K562 (cell line): ENCODE results near the gene TNF. TPM values are rescaled to one million over a fixed set of nuclear protein-coding genes. Genes with fewer than 3 reads are reported as not detected.

Experiments
- ATAC-seq: fragments of 200-7000 bp; cut with Tn5 transposase; 3 replicates; pipeline ENCODE4 v1.9.1; 2020; ENCODE audit warnings: moderate library complexity
- BruUV-seq: library from RNA; stranded (reverse); fragments of 400-500 nt; replicated peaks from 2 replicates; lab custom pipeline; 2021; lab: Mats Ljungman, UMichigan
- CTCF ChIA-PET: fragments of 300-600 bp; formaldehyde crosslinking; extraction: SDS; loops from one replicate; lab custom pipeline; 2021; ENCODE audit warnings: low intra/inter-chr PET ratio; lab: Yijun Ruan, JAX
- POLR2A ChIA-PET: fragments of 300-600, 350-650 bp; sonication (Branson Sonifier 250); formaldehyde crosslinking; extraction: SDS; loops from one replicate; lab custom pipeline; 2021; ENCODE audit warnings: antibody characterized with exemption, inconsistent platforms; lab: Yijun Ruan, JAX
- DNase-seq, 4 experiments: peaks; one replicate each; pipeline versions ENCODE4 v3.0.0 to v3.0.0-alpha.2; 2011 to 2018; ENCODE audit warnings: low spot score in 3 of 4, mixed read lengths in 3 of 4; ENCODE audit errors: extremely low read depth in 1 of 4
- FAIRE-seq: peaks from 2 replicates; lab custom pipeline; 2011; peaks lifted over from hg19 to GRCh38; lab: Jason Lieb, UNC
- H2AFZ ChIP-seq: 2 replicates; pipeline ENCODE4 v1.6.0; 2011; ENCODE audit warnings: low read depth, low read length, control low read depth, inconsistent platforms
- H3K27ac ChIP-seq: fragments of 200-600 bp; 3 replicates; pipeline ENCODE4 v1.8.0; 2011; ENCODE audit warnings: low read depth, mild to moderate bottlenecking, control low read depth, inconsistent platforms, low read length, moderate library complexity, mixed read lengths; ENCODE audit errors: extremely low read depth
- H3K27me3 ChIP-seq, 2 experiments: fragments of 300-600 bp in 1 of 2; 2 replicates in 1 of 2; 3 replicates in 1 of 2; pipeline versions ENCODE4 v1.6.0 to v1.8.0; 2011; ENCODE audit warnings: inconsistent platforms in 2 of 2, low read length in 2 of 2, mild to moderate bottlenecking in 1 of 2, mixed read lengths in 1 of 2, moderate library complexity in 1 of 2; ENCODE audit not compliant: control insufficient read depth in 2 of 2, insufficient read depth in 2 of 2
- H3K36me3 ChIP-seq: fragments of 300-600 bp; 3 replicates; pipeline ENCODE4 v1.8.0; 2011; ENCODE audit warnings: mild to moderate bottlenecking, low read length, inconsistent platforms; ENCODE audit not compliant: control insufficient read depth, insufficient read depth
- H3K4me1 ChIP-seq, 2 experiments: fragments of 200-600 bp in 1 of 2; replicated peaks in 1 of 2; 2 replicates in 1 of 2; 3 replicates in 1 of 2; pipeline versions ENCODE4 v1.5.1 to v1.8.0; 2011; ENCODE audit warnings: inconsistent platforms in 2 of 2, low read length in 2 of 2, mild to moderate bottlenecking in 1 of 2, mixed read lengths in 1 of 2, moderate library complexity in 1 of 2; ENCODE audit not compliant: control insufficient read depth in 2 of 2, insufficient read depth in 2 of 2
- H3K4me2 ChIP-seq: 2 replicates; pipeline ENCODE4 v1.6.1; 2011; ENCODE audit warnings: low read length, control low read depth, inconsistent platforms, mixed read lengths; ENCODE audit not compliant: insufficient read depth
- H3K4me3 ChIP-seq: fragments of 200-600 bp; sonication (generic), shearing (Covaris generic); 2 replicates; pipeline ENCODE4 v1.5.1; 2016; ENCODE audit warnings: control low read depth, inconsistent platforms
- H3K79me2 ChIP-seq: fragments of 200-600 bp; 3 replicates; pipeline ENCODE4 v1.8.0; 2011; ENCODE audit warnings: low read length, inconsistent platforms; ENCODE audit not compliant: control insufficient read depth, insufficient read depth
- H3K9ac ChIP-seq, 2 experiments: 2 replicates each; pipeline versions ENCODE4 v1.6.0 to v1.6.1; 2011; ENCODE audit warnings: low read depth in 2 of 2, low read length in 2 of 2, control low read depth in 1 of 2, inconsistent platforms in 1 of 2, mild to moderate bottlenecking in 1 of 2, mixed read lengths in 1 of 2; ENCODE audit not compliant: insufficient read depth in 1 of 2
- H3K9me1 ChIP-seq: one replicate; pipeline ENCODE4 v1.6.0; 2011; ENCODE audit warnings: inconsistent platforms, mild to moderate bottlenecking, low read length, moderate library complexity; ENCODE audit not compliant: control insufficient read depth, insufficient read depth
- H3K9me3 ChIP-seq: replicated peaks from 2 replicates; pipeline ENCODE4 v1.5.1; 2011; ENCODE audit warnings: low read depth, low read length, inconsistent platforms; ENCODE audit not compliant: control insufficient read depth, insufficient read depth
- H4K20me1 ChIP-seq: replicated peaks from 2 replicates; pipeline ENCODE4 v1.6.1; 2011; ENCODE audit warnings: low read length, inconsistent platforms, mixed read lengths; ENCODE audit not compliant: control insufficient read depth, insufficient read depth
- BRCA1 ChIP-seq, 2 experiments: fragments of 450-650 bp in 1 of 2; sonication (generic) in 1 of 2; formaldehyde crosslinking in 1 of 2; IDR thresholded peaks; 2 replicates each; pipeline versions ENCODE4 v1.5.0 to v1.6.1; 2017 to 2020; ENCODE audit warnings: mild to moderate bottlenecking in 1 of 2, missing genetic modification reagents in 1 of 2
- LCOR ChIP-seq: sonication (generic); formaldehyde crosslinking; IDR thresholded peaks from 2 replicates; pipeline ENCODE4 v1.8.0; 2022; ENCODE audit warnings: mild to moderate bottlenecking, missing genetic modification reagents
- MYC ChIP-seq, 2 experiments: fragments of 250-450 bp in 1 of 2; sonication (Bioruptor Pico) in 1 of 2; IDR thresholded peaks; 2 replicates each; pipeline versions ENCODE4 v1.5.1 to v1.6.1; 2012 to 2021; ENCODE audit warnings: low read depth in 2 of 2, borderline replicate concordance in 1 of 2, improper control_type of control experiment in 1 of 2, low read length in 1 of 2, mild to moderate bottlenecking in 1 of 2, moderate library complexity in 1 of 2
- NRF1 ChIP-seq, 2 experiments: fragments of 450-650 bp; IDR thresholded peaks in 1 of 2; conservative IDR thresholded peaks in 1 of 2; 2 replicates each; pipeline ENCODE4 v1.6.1; 2014; ENCODE audit warnings: mild to moderate bottlenecking in 2 of 2
- PHF8 ChIP-seq: fragments of 200-600 bp; sonication (generic); IDR thresholded peaks from 2 replicates; pipeline ENCODE4 v1.6.1; 2012; ENCODE audit warnings: mixed run types, mild to moderate bottlenecking, inconsistent platforms, low read length, moderate library complexity, borderline replicate concordance
- SNRNP70 ChIP-seq: fragments of 200-400 bp; formaldehyde crosslinking; optimal IDR thresholded peaks from 2 replicates; pipeline ENCODE3; 2017; ENCODE audit warnings: low read depth, low read length
- ZBTB11 ChIP-seq, 3 experiments: fragments of 200-800 bp in 1 of 3; fragments of 250-450 bp in 1 of 3; fragments of 450-650 bp in 1 of 3; sonication (Bioruptor Pico) in 1 of 3; sonication (Bioruptor generic) in 1 of 3; formaldehyde crosslinking in 1 of 3; IDR thresholded peaks; 2 replicates each; pipeline versions ENCODE4 v1.6.1 to v1.8.0; 2016 to 2022; ENCODE audit warnings: mild to moderate bottlenecking in 2 of 3, missing genetic modification characterization in 2 of 3, missing compliant biosample characterization in 1 of 3, moderate library complexity in 1 of 3
- ZKSCAN1 ChIP-seq: fragments of 150-350 bp; IDR thresholded peaks from 2 replicates; pipeline ENCODE4 v1.6.1; 2016; ENCODE audit warnings: low read depth, low read length
- ZNF282 ChIP-seq: sonication (generic); formaldehyde crosslinking; IDR thresholded peaks from 2 replicates; pipeline ENCODE4 v1.8.1; 2023; ENCODE audit warnings: missing genetic modification reagents
- ZNF589 ChIP-seq: fragments of 200-800 bp; sonication (Bioruptor generic); IDR thresholded peaks from 2 replicates; pipeline ENCODE4 v1.6.1; 2016; ENCODE audit warnings: low read depth, missing genetic modification characterization, missing compliant biosample characterization
- ZNF592 ChIP-seq: fragments of 450-650 bp; IDR thresholded peaks from 2 replicates; pipeline ENCODE4 v1.6.1; 2017; ENCODE audit warnings: antibody characterized with exemption, mild to moderate bottlenecking
- ZNF707 ChIP-seq: fragments of 250-450 bp; sonication (Bioruptor Pico); conservative IDR thresholded peaks from 2 replicates; pipeline ENCODE4 v1.8.0; 2022; ENCODE audit warnings: inconsistent platforms, mild to moderate bottlenecking, moderate library complexity
- WGBS: fragments of 100-300 bp; shearing (Covaris generic); methylation state at CpG from one replicate; pipeline ENCODE4 v1.1.6; 2016; ENCODE audit warnings: low coverage, mixed read lengths; ENCODE audit not compliant: insufficient coverage; ENCODE audit errors: missing lambda C conversion rate; 5-methylcytosine and 5-hydroxymethylcytosine counted together
- in situ Hi-C: fragments of 300-500 bp; cut with MboI; formaldehyde crosslinking; loops from 4 replicates; pipeline ENCODE4 v1.15.0; 2018; ENCODE audit warnings: inconsistent platforms, mixed read lengths
- intact Hi-C: fragments of 100-400 bp; cut with micrococcal nuclease; formaldehyde crosslinking; loops from 2 replicates; pipeline ENCODE4 v1.14.2; 2022
- polyA plus RNA-seq, 8 experiments: library from polyadenylated mRNA; depleted of rRNA in 4 of 8; stranded (reverse) in 5 of 8; unstranded in 3 of 8; fragments of >200 nt; fragmentation: Nextera tagmentation in 2 of 8; fragmentation: Illumina TruSeq in 1 of 8; extraction: Ambion mirVana in 2 of 8; extraction: Trizol in 1 of 8; gene quantifications; 2 replicates each; pipeline versions ENCODE4 v1.2.1 to v1.2.3, GENCODE V29; 2011 to 2014; ENCODE audit warnings: inconsistent platforms in 1 of 8, missing spikeins in 1 of 8
- total RNA-seq, 7 experiments: library from RNA; depleted of rRNA in 6 of 7; stranded (reverse); fragments of >200 nt in 6 of 7; fragmentation: Illumina TruSeq in 2 of 7; extraction: Trizol in 2 of 7; gene quantifications; 2 replicates each; pipeline versions ENCODE4 v1.2.1 to v1.2.3, GENCODE V29; 2011 to 2021; ENCODE audit warnings: low replicate concordance in 1 of 7

The TNF gene
- total and polyA plus RNA-seq, 9 of the 15 experiments (the other 6 are each of a cell fraction or from before 2014, with no cell fraction given), result 0.08 to 0.40 TPM; not detected in 7

GRCh38 chr6:31569861-31570536 is 5.4 kb upstream of the TNF start:
- FAIRE-seq, result peak; percentile 37
- TF ChIP-seq LCOR (CRISPR knock-in tag) (no peak), PHF8 (no peak), SNRNP70 (no peak), BRCA1 (IDR thresholded peaks at IDR 0.05) (no peak), BRCA1 (CRISPR knock-in tag; IDR thresholded peaks at IDR 0.05) (no peak), MYC (IDR thresholded peaks at IDR 0.05; ENCODE audit: low read depth, low read length) (no peak), MYC (CRISPR knock-in tag; IDR thresholded peaks at IDR 0.05; ENCODE audit: borderline replicate concordance, low read depth) (no peak), ZNF589 (CRISPR knock-in tag) (no peak), ZBTB11 (CRISPR knock-in tag; IDR thresholded peaks at IDR 0.05) (no peak), ZNF707 (CRISPR knock-in tag) (no peak), NRF1 (conservative IDR thresholded peaks at IDR 0.05 in 1 of 2, IDR thresholded peaks at IDR 0.05 in 1 of 2) (no peak), ZNF282 (CRISPR knock-in tag) (no peak), ZKSCAN1 (no peak), ZNF592 (no peak)

More at GRCh38 chr6:31569861-31570536, 5.4 kb upstream of the TNF start:
- Histone ChIP-seq H3K27ac (no peak overlapping the region), H3K36me3 (no peaks in the 10 kb centered on the region), H3K9me1 (no peaks in the 10 kb centered on the region), H3K4me1 (peaks cover 0 to 15% of the 10 kb centered on the region in 2 experiments; a peak in 2 of 5 replicates), H4K20me1 (no peaks in the 10 kb centered on the region), H3K27me3 (no peaks in the 10 kb centered on the region), H2AFZ (no peak overlapping the region), H3K79me2 (no peaks in the 10 kb centered on the region), H3K4me2 (no peak overlapping the region), H3K9ac (no peak overlapping the region), H3K9me3 (no peaks in the 10 kb centered on the region), H3K4me3 (no peak overlapping the region)
- WGBS, result 6% methylated on average over 1 of the region's 1 CpG
- in situ Hi-C loops (no loop called here), intact Hi-C loops (no loop called here)
- CTCF ChIA-PET, result no interaction called here
- no TSS peak for BruUV-seq
- ATAC-seq (no peak), DNase-seq (no peak)
- POLR2A ChIA-PET, result interaction anchor here (0.7 to 2.6 kb wide), 7 partner anchors 10 to 237 kb away, joined by 3 to 9 read pairs (median 4); partner anchors contain the start of genes DDX39B, LSM2, LST1 and NCR3
